OCI-LY1 (cell line): ENCODE measurements around the gene UBR4.

Experiments used
- H2AFZ ChIP-seq: fragments of 200-600 bp; sonication (generic), shearing (Covaris generic); 2 replicates; pipeline ENCODE4 v1.6.0; 2014; ENCODE audit warnings: antibody characterized with exemption, mild to moderate bottlenecking, low read length
- H3F3A ChIP-seq: fragments of 200-600 bp; sonication (generic), shearing (Covaris generic); 2 replicates; pipeline ENCODE4 v1.6.0; 2014; ENCODE audit warnings: mild to moderate bottlenecking, antibody characterized with exemption, low read length, moderate library complexity; ENCODE audit not compliant: insufficient read depth
- H3K27ac ChIP-seq: fragments of 200-600 bp; sonication (generic); 2 replicates; pipeline ENCODE4 v1.5.1; 2014; ENCODE audit warnings: low read length, mixed run types, mild to moderate bottlenecking, low read depth; ENCODE audit not compliant: poor library complexity, severe bottlenecking
- H3K27me3 ChIP-seq: fragments of 200-600 bp; sonication (generic); 2 replicates; pipeline ENCODE4 v1.6.0; 2014; ENCODE audit warnings: antibody characterized with exemption, mild to moderate bottlenecking, low read length, moderate library complexity; ENCODE audit not compliant: insufficient read depth
- H3K36me3 ChIP-seq: fragments of 200-600 bp; sonication (generic); 2 replicates; pipeline ENCODE4 v1.6.1; 2014; ENCODE audit warnings: mild to moderate bottlenecking, antibody characterized with exemption, low read length, moderate library complexity, mixed read lengths; ENCODE audit not compliant: insufficient read depth
- H3K4me1 ChIP-seq: fragments of 200-600 bp; sonication (generic); 2 replicates; pipeline ENCODE4 v1.5.1; 2014; ENCODE audit warnings: mild to moderate bottlenecking, low read length, moderate library complexity; ENCODE audit not compliant: insufficient read depth, severe bottlenecking
- H3K4me2 ChIP-seq: fragments of 200-600 bp; sonication (generic), shearing (Covaris generic); 2 replicates; pipeline ENCODE4 v1.6.1; 2014; ENCODE audit warnings: low read length
- H3K4me3 ChIP-seq: fragments of 200-600 bp; sonication (generic); 2 replicates; pipeline ENCODE4 v1.5.1; 2014; ENCODE audit warnings: low read length, low read depth, mild to moderate bottlenecking, mixed read lengths; ENCODE audit not compliant: poor library complexity, severe bottlenecking
- H3K79me2 ChIP-seq: fragments of 200-600 bp; shearing (Covaris generic); 2 replicates; pipeline ENCODE4 v1.6.1; 2016; ENCODE audit warnings: mixed run types, low read length, mixed read lengths; ENCODE audit not compliant: insufficient read depth
- H3K9ac ChIP-seq: fragments of 200-600 bp; sonication (generic), shearing (Covaris generic); 2 replicates; pipeline ENCODE4 v1.6.1; 2014; ENCODE audit warnings: mild to moderate bottlenecking, low read length, mixed read lengths
- H3K9me2 ChIP-seq: fragments of 200-600 bp; sonication (generic), shearing (Covaris generic); 2 replicates; pipeline ENCODE4 v1.6.1; 2014; ENCODE audit warnings: low read depth, mild to moderate bottlenecking, low read length, mixed read lengths
- H3K9me3 ChIP-seq: fragments of 200-600 bp; shearing (Covaris generic); 2 replicates; pipeline ENCODE4 v1.6.1; 2014; ENCODE audit warnings: low read length, mixed read lengths
- H4K20me1 ChIP-seq: fragments of 200-600 bp; sonication (generic), shearing (Covaris generic); 2 replicates; pipeline ENCODE4 v1.6.0; 2016; ENCODE audit warnings: mild to moderate bottlenecking, low read length; ENCODE audit not compliant: insufficient read depth
- CTCF ChIP-seq: fragments of 200-600 bp; sonication (generic), shearing (Covaris generic); IDR thresholded peaks from 2 replicates; pipeline ENCODE4 v1.5.1; 2017; ENCODE audit warnings: mild to moderate bottlenecking, antibody characterized with exemption, low read length, moderate library complexity, mixed read lengths
- EZH2 ChIP-seq: fragments of 200-600 bp; sonication (generic), shearing (Covaris generic); IDR thresholded peaks from 2 replicates; pipeline ENCODE4 v1.8.0; 2017; ENCODE audit warnings: borderline replicate concordance, mixed run types, mild to moderate bottlenecking, antibody characterized with exemption, low read length, moderate library complexity, mixed read lengths

UBR4 gene

DNA sequence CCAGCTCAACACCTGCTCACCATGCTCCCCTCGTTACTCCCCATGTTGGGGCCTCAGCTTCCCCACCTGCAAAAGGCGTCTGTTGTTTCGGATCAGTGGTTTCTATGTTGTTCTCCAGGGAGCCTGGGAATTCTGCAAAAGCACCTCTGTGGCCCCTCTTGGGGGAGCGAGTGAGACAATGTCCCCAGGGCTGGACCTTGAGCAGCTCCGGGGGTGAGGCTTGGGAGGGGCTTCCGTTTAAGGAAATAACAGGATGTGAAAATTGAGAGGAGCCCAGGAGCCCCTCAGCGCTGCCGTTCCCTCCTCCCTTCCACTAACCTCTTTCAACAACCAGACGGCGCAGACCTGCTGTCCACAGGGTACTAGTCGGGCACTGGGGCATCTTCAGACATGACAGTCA, 155.1 kb downstream of the UBR4 start:
- H3F3A ChIP-seq, result no peaks in the 10 kb centered on the region
- no peak overlapping the region for H3K4me3 ChIP-seq
- no peaks in the 10 kb centered on the region; the same call in 1 of the 2 replicates for H3K27me3 ChIP-seq
- no peak overlapping the region for H2AFZ ChIP-seq
- no peaks in the 10 kb centered on the region for H3K9me3 ChIP-seq
- H3K79me2 ChIP-seq, result no peaks in the 10 kb centered on the region
- H3K4me2 ChIP-seq, result no peak overlapping the region
- no peak for TF ChIP-seq CTCF
- TF ChIP-seq EZH2, result no peak
- no peaks in the 10 kb centered on the region for H3K36me3 ChIP-seq
- no peak overlapping the region for H3K9ac ChIP-seq
- no peak overlapping the region for H3K27ac ChIP-seq
- H3K9me2 ChIP-seq, result no peaks in the 10 kb centered on the region
- H3K4me1 ChIP-seq, result no peaks in the 10 kb centered on the region
- H4K20me1 ChIP-seq, result no peaks in the 10 kb centered on the region

GRCh38 chr1:19054216-19054615, 155.8 kb downstream of the UBR4 start:
- Histone ChIP-seq H3K4me2 (no peak overlapping the region), H3K27ac (no peak overlapping the region), H3K4me1 (no peaks in the 10 kb centered on the region), H4K20me1 (no peaks in the 10 kb centered on the region), H3K9me3 (no peaks in the 10 kb centered on the region), H2AFZ (no peak overlapping the region), H3K9me2 (no peaks in the 10 kb centered on the region), H3K79me2 (no peaks in the 10 kb centered on the region), H3K36me3 (no peaks in the 10 kb centered on the region), H3K27me3 (no peaks in the 10 kb centered on the region; the same call in 1 of the 2 replicates), H3F3A (no peaks in the 10 kb centered on the region), H3K9ac (no peak overlapping the region), H3K4me3 (no peak overlapping the region)
- TF ChIP-seq CTCF, result no peak
- TF ChIP-seq EZH2, result no peak

DNA sequence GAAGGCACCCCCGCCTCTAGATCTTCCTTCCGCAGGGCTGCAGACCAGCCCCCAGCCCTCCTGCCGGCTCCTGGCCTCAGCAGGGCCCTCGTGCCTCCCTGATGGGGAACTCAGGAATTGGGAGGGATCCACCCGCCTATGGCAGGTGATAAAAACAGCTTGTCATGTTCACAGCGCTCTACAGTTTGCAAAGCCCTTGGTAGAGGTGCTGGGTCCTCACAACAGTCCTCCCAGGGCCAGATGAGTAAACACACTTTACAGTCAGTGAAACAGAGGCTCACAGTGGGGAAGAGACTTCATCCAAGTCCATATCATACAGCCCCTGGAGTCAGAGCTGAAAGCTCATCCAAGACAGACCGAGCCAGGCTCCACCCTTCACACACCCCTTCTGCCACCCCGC, 156.6 kb downstream of the UBR4 start:
- no peak overlapping the region for H3K4me3 ChIP-seq
- H3K79me2 ChIP-seq, result no peaks in the 10 kb centered on the region
- no peaks in the 10 kb centered on the region for H3K4me1 ChIP-seq
- no peak for TF ChIP-seq CTCF
- TF ChIP-seq EZH2, result no peak
- no peaks in the 10 kb centered on the region for H3K9me2 ChIP-seq
- H3K9me3 ChIP-seq, result no peaks in the 10 kb centered on the region
- no peak overlapping the region for H3K9ac ChIP-seq
- H3F3A ChIP-seq, result no peaks in the 10 kb centered on the region
- no peaks in the 10 kb centered on the region for H4K20me1 ChIP-seq
- H3K36me3 ChIP-seq, result no peaks in the 10 kb centered on the region
- no peaks in the 10 kb centered on the region; the same call in 1 of the 2 replicates for H3K27me3 ChIP-seq
- H3K4me2 ChIP-seq, result no peak overlapping the region
- no peak overlapping the region for H2AFZ ChIP-seq
- no peak overlapping the region for H3K27ac ChIP-seq
